Common myeloid progenitor, CD34-positive (primary cell): Measurements from ENCODE around the gene RDM1.

ENCODE experiments used
- CTCF ChIA-PET: fragments of 350-600 bp; sonication (Branson Sonifier 250); formaldehyde crosslinking; loops from one replicate; lab custom pipeline; 2021; ENCODE audit warnings: antibody characterized with exemption; lab: Charles Lee
- POLR2A ChIA-PET: fragments of 350-600 bp; sonication (Branson Sonifier 250); formaldehyde crosslinking; loops from one replicate; lab custom pipeline; 2021; ENCODE audit warnings: antibody characterized with exemption; lab: Charles Lee
- DNase-seq, 3 donors: peaks; one replicate each; pipeline versions ENCODE4 v3.0.0 to v3.0.0-alpha.2; 2013
- H3K27ac ChIP-seq, 2 experiments: 1 replicate in 1 of 2; 2 replicates in 1 of 2; pipeline ENCODE4 v1.7.0; 2013; ENCODE audit warnings: inconsistent platforms in 2 of 2, low read length in 2 of 2, mild to moderate bottlenecking in 2 of 2, low read depth in 1 of 2, moderate library complexity in 1 of 2; ENCODE audit not compliant: severe bottlenecking in 2 of 2, insufficient read depth in 1 of 2, poor library complexity in 1 of 2
- H3K27me3 ChIP-seq, 5 experiments: replicated peaks in 2 of 5; 1 replicate in 3 of 5; 2 replicates in 2 of 5; pipeline versions ENCODE4 v1.6.1 to v1.7.0; 2013; ENCODE audit warnings: low read length in 4 of 5, mild to moderate bottlenecking in 2 of 5, moderate library complexity in 2 of 5, inconsistent platforms in 1 of 5; ENCODE audit not compliant: insufficient read depth in 5 of 5, control insufficient read depth in 4 of 5
- H3K36me3 ChIP-seq, 4 experiments: 1 replicate in 2 of 4; 2 replicates in 2 of 4; pipeline versions ENCODE4 v1.6.1 to v1.7.0; 2013; ENCODE audit warnings: low read length in 3 of 4, control low read depth in 1 of 4, mild to moderate bottlenecking in 1 of 4; ENCODE audit not compliant: control insufficient read depth in 4 of 4, insufficient read depth in 4 of 4
- H3K4me1 ChIP-seq, 4 experiments: 1 replicate in 3 of 4; 2 replicates in 1 of 4; pipeline versions ENCODE4 v1.6.1 to v1.7.1; 2013; ENCODE audit warnings: low read length in 3 of 4, mild to moderate bottlenecking in 3 of 4, control low read depth in 1 of 4, inconsistent platforms in 1 of 4, moderate library complexity in 1 of 4; ENCODE audit not compliant: control insufficient read depth in 4 of 4, insufficient read depth in 4 of 4; ENCODE audit errors: control extremely low read depth in 1 of 4
- H3K4me3 ChIP-seq, 7 experiments: 1 replicate in 4 of 7; 2 replicates in 3 of 7; pipeline versions ENCODE4 v1.5.1 to v1.7.0; 2013; ENCODE audit warnings: mild to moderate bottlenecking in 7 of 7, low read length in 6 of 7, moderate library complexity in 6 of 7, inconsistent platforms in 2 of 7, low read depth in 2 of 7, control low read depth in 1 of 7; ENCODE audit not compliant: insufficient read depth in 4 of 7, control insufficient read depth in 1 of 7; ENCODE audit errors: extremely low read depth in 1 of 7
- H3K9me3 ChIP-seq, 5 experiments: 1 replicate in 4 of 5; 2 replicates in 1 of 5; pipeline versions ENCODE4 v1.6.1 to v1.7.1; 2013; ENCODE audit warnings: low read length in 4 of 5, mild to moderate bottlenecking in 2 of 5, inconsistent platforms in 1 of 5, low read depth in 1 of 5, moderate library complexity in 1 of 5; ENCODE audit not compliant: control insufficient read depth in 4 of 5, insufficient read depth in 2 of 5; ENCODE audit errors: control extremely low read depth in 1 of 5
- WGBS: methylation state at CpG from one replicate; pipeline ENCODE4 v1.1.5; 2013; ENCODE audit not compliant: insufficient coverage; 5-methylcytosine and 5-hydroxymethylcytosine counted together

Gene RDM1

GRCh38 chr17:35889818-35890773 lies 40.5 kb downstream of the RDM1 start:
- Histone ChIP-seq H3K9me3 (no peaks in the 10 kb centered on the region), H3K27ac (no peak overlapping the region), H3K27me3 (no peaks in the 10 kb centered on the region), H3K4me1 (peaks cover 0 to 9% (median 5%) of the 10 kb centered on the region in 4 experiments), H3K36me3 (no peaks in the 10 kb centered on the region), H3K4me3 (no peak overlapping the region)
- POLR2A ChIA-PET, result interaction anchor here (0.8 kb wide), 1 partner anchor 242 kb away, joined by 3 read pairs; no protein-coding TSS in a partner anchor
- no peak for DNase-seq
- CTCF ChIA-PET, result interaction anchor here (1.7 kb wide), 1 partner anchor 42 kb away, joined by 4 read pairs; no protein-coding TSS in a partner anchor
- no CpG with 5 or more reads among the region's 2 CpGs for WGBS

- H3K27ac ChIP-seq, result no peak overlapping the region
- CTCF ChIA-PET, result interaction anchor here (0.9 to 1.7 kb wide), 3 partner anchors 13 to 41 kb away, joined by 3 to 4 read pairs (median 4); no protein-coding TSS in a partner anchor
- H3K27me3 ChIP-seq, result no peaks in the 10 kb centered on the region
- no peak overlapping the region for H3K4me3 ChIP-seq
- 100% methylated on average over 2 of the region's 2 CpGs for WGBS
- no peaks in the 10 kb centered on the region for H3K9me3 ChIP-seq
- H3K36me3 ChIP-seq, result no peaks in the 10 kb centered on the region
- POLR2A ChIA-PET, result interaction anchor here (0.8 kb wide), 1 partner anchor 243 kb away, joined by 3 read pairs; no protein-coding TSS in a partner anchor
- peaks cover 0 to 8% (median 4%) of the 10 kb centered on the region in 4 experiments for H3K4me1 ChIP-seq
- no peak for DNase-seq
Observed at GRCh38 chr17:35889241-35889640, 41.3 kb downstream of the RDM1 start.

GRCh38 chr17:35879773-35880654 lies 50.6 kb downstream of the RDM1 start, which contains the start of gene CCL5:
CCL5 (minus strand) TSS chr17:35880360.
- no peak within 1 kb of the TSS for H3K27ac ChIP-seq
- no peak for DNase-seq
- no peaks in the 10 kb centered on the region for H3K36me3 ChIP-seq
- no peaks in the 10 kb centered on the region for H3K9me3 ChIP-seq
- ChIA-PET POLR2A (no interaction called here), CTCF (no interaction called here)
- H3K4me1 ChIP-seq, result peaks cover 0 to 12% (median 9%) of the 10 kb centered on the region in 4 experiments
- no peak within 1 kb of the TSS for H3K4me3 ChIP-seq
- H3K27me3 ChIP-seq, result no peaks in the 10 kb centered on the region
- WGBS, result 83% methylated on average over 10 of the region's 11 CpGs

- POLR2A ChIA-PET, result no interaction called here
Observed at GRCh38 chr17:35878361-35878760, 52.2 kb downstream of the RDM1 start.

GRCh38 chr17:35877345-35878029 lies 53.1 kb downstream of the RDM1 start:
- Histone ChIP-seq H3K4me3 (no peak overlapping the region), H3K27ac (no peak overlapping the region)

More at GRCh38 chr17:35878361-35878760, 52.2 kb downstream of the RDM1 start:
- CTCF ChIA-PET, result interaction anchor here (1.1 to 1.4 kb wide), 2 partner anchors 18 to 22 kb away, joined by 3 to 5 read pairs; no protein-coding TSS in a partner anchor
- DNase-seq, result no peak
- H3K27me3 ChIP-seq, result no peaks in the 10 kb centered on the region
- 94% methylated on average over 4 of the region's 4 CpGs for WGBS
- no peaks in the 10 kb centered on the region for H3K36me3 ChIP-seq
- H3K27ac ChIP-seq, result no peak overlapping the region
- no peaks in the 10 kb centered on the region for H3K9me3 ChIP-seq
- no peak overlapping the region for H3K4me3 ChIP-seq
- H3K4me1 ChIP-seq, result peaks cover 0 to 12% (median 9%) of the 10 kb centered on the region in 4 experiments

GRCh38 chr17:35876534-35876933 lies 54.0 kb downstream of the RDM1 start:
- DNase-seq, result no peak

More at GRCh38 chr17:35877345-35878029, 53.1 kb downstream of the RDM1 start:
- H3K27me3 ChIP-seq, result no peaks in the 10 kb centered on the region
- no peaks in the 10 kb centered on the region for H3K36me3 ChIP-seq
- no peaks in the 10 kb centered on the region for H3K9me3 ChIP-seq
- ChIA-PET CTCF (interaction anchor here (0.6 to 1.1 kb wide), 4 partner anchors 9 to 60 kb away, joined by 3 read pairs; partner anchors contain the start of gene HEATR9), POLR2A (no interaction called here)
- DNase-seq, result no peak
- H3K4me1 ChIP-seq, result peaks cover 0 to 12% (median 9%) of the 10 kb centered on the region in 4 experiments

More at GRCh38 chr17:35876534-35876933, 54.0 kb downstream of the RDM1 start:
- H3K27ac ChIP-seq, result no peak overlapping the region
- H3K4me3 ChIP-seq, result no peak overlapping the region
- peaks cover 0 to 16% (median 10%) of the 10 kb centered on the region in 4 experiments for H3K4me1 ChIP-seq
- no peaks in the 10 kb centered on the region for H3K36me3 ChIP-seq
- no peaks in the 10 kb centered on the region for H3K27me3 ChIP-seq
- CTCF ChIA-PET, result interaction anchor here (0.7 to 2.2 kb wide), 5 partner anchors 10 to 272 kb away, joined by 3 to 7 read pairs (median 3); no protein-coding TSS in a partner anchor
- no peaks in the 10 kb centered on the region for H3K9me3 ChIP-seq
- POLR2A ChIA-PET, result interaction anchor here (0.6 kb wide), 2 partner anchors 60 to 78 kb away, joined by 3 read pairs; no protein-coding TSS in a partner anchor
- 92% methylated on average over 3 of the region's 3 CpGs for WGBS
